ENCODE results near the gene DST. TPM values are rescaled to one million over a fixed set of nuclear protein-coding genes. Genes with fewer than 3 reads are reported as not detected.

Gene DST
- total RNA-seq, 1 experiment from 2014 or later: 144 TPM

- Histone ChIP-seq H3K9ac (ENCODE audit: low read length) (no peak overlapping the region), H3K4me3 (replicated peaks in 1 of 2; ENCODE audit: low read depth in 1 of 2, low read length in 2 of 2) (no peak overlapping the region), H3K4me2 (ENCODE audit: low read length) (no peak overlapping the region), H3K79me2 (ENCODE audit: insufficient read depth, low read length) (no peaks in the 10 kb centered on the region), H3K36me3 (ENCODE audit: control insufficient read depth in 1 of 2, insufficient read depth in 2 of 2, low read length in 2 of 2) (peaks cover 24 to 40% of the 10 kb centered on the region in 2 experiments), H3K27me3 (ENCODE audit: insufficient read depth, low read length) (no peaks in the 10 kb centered on the region), H3K9me2 (ENCODE audit: insufficient read depth) (no peaks in the 10 kb centered on the region), H3K4me1 (ENCODE audit: control insufficient read depth in 1 of 2, insufficient read depth in 2 of 2, low read length in 2 of 2) (no peaks in the 10 kb centered on the region), H3K27ac (ENCODE audit: low read depth, low read length) (no peak overlapping the region), H4K20me1 (ENCODE audit: insufficient read depth) (no peaks in the 10 kb centered on the region), H3K9me3 (ENCODE audit: control insufficient read depth in 1 of 2, insufficient read depth in 1 of 2, low read depth in 1 of 2, low read length in 2 of 2) (no peaks in the 10 kb centered on the region), H2AFZ (ENCODE audit: low read depth, low read length, poor library complexity, severe bottlenecking) (no peak overlapping the region)
- RAD21 ChIA-PET (ENCODE audit: low non-redundant PET in 1 of 2, low total read pairs in 2 of 2, uncharacterized antibody in 2 of 2, unreplicated experiment in 2 of 2): no interaction called here
- TF ChIP-seq SIN3A (IDR thresholded peaks at IDR 0.05; ENCODE audit: low read depth): no peak
- no peak for TF ChIP-seq TCF7L2 (IDR thresholded peaks at IDR 0.05; ENCODE audit: borderline replicate concordance, extremely low read depth, insufficient read depth, insufficient read length)
- TF ChIP-seq, protein P1, sequence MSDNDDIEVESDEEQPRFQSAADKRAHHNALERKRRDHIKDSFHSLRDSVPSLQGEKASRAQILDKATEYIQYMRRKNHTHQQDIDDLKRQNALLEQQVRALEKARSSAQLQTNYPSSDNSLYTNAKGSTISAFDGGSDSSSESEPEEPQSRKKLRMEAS (IDR thresholded peaks at IDR 0.05): no peak
- CTCF ChIA-PET: no interaction called here
- DNase-seq (ENCODE audit: low read depth, low spot score) (no peak), ATAC-seq (no peak)
- POLR2A ChIA-PET: no interaction called here
- intact Hi-C loops (cut with micrococcal nuclease): no loop called here
- no TSS peak for BruUV-seq (replicated peaks)
These were observed 131.6 kb downstream of the DST start for GRCh38 chr6:56510984-56511531.

DNA sequence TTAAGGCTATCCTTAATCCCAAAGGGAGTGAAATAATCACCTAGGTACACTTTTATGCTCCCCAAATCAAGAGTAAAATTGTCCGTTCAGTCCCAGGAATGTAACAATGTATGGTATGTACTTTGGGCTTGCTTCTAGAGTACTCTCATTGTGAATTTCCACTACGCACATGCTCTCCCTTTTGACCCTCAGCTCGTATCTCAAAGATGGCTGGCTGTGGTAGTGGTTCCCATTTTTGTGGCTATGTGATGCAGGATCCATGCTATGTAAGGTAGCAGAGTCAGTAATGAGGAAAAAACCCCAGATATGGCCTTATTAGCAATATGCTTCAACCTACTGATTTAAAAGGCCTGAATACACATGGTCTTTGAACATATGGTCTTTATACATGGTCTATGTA lies 133.7 kb downstream of the DST start:
- Histone ChIP-seq H3K27me3 (ENCODE audit: insufficient read depth, low read length) (no peaks in the 10 kb centered on the region), H3K4me1 (ENCODE audit: control insufficient read depth in 1 of 2, insufficient read depth in 2 of 2, low read length in 2 of 2) (no peaks in the 10 kb centered on the region), H2AFZ (ENCODE audit: low read depth, low read length, poor library complexity, severe bottlenecking) (no peak overlapping the region), H3K4me3 (replicated peaks in 1 of 2; ENCODE audit: low read depth in 1 of 2, low read length in 2 of 2) (no peak overlapping the region), H3K36me3 (ENCODE audit: control insufficient read depth in 1 of 2, insufficient read depth in 2 of 2, low read length in 2 of 2) (peaks cover 18 to 40% of the 10 kb centered on the region in 2 experiments), H4K20me1 (ENCODE audit: insufficient read depth) (no peaks in the 10 kb centered on the region), H3K9ac (ENCODE audit: low read length) (no peak overlapping the region), H3K27ac (ENCODE audit: low read depth, low read length) (no peak overlapping the region), H3K9me2 (ENCODE audit: insufficient read depth) (no peaks in the 10 kb centered on the region), H3K4me2 (ENCODE audit: low read length) (no peak overlapping the region), H3K9me3 (ENCODE audit: control insufficient read depth in 1 of 2, insufficient read depth in 1 of 2, low read depth in 1 of 2, low read length in 2 of 2) (no peaks in the 10 kb centered on the region), H3K79me2 (ENCODE audit: insufficient read depth, low read length) (no peaks in the 10 kb centered on the region)
- ATAC-seq (no peak), DNase-seq (ENCODE audit: low read depth, low spot score) (no peak)
- no TSS peak for BruUV-seq (replicated peaks)
- intact Hi-C loops (cut with micrococcal nuclease): no loop called here
- ChIA-PET POLR2A (no interaction called here), CTCF (no interaction called here), RAD21 (ENCODE audit: low non-redundant PET in 1 of 2, low total read pairs in 2 of 2, uncharacterized antibody in 2 of 2, unreplicated experiment in 2 of 2) (no interaction called here)
- TF ChIP-seq TCF7L2 (IDR thresholded peaks at IDR 0.05; ENCODE audit: borderline replicate concordance, extremely low read depth, insufficient read depth, insufficient read length) (no peak), YY1 (IDR thresholded peaks at IDR 0.05; ENCODE audit: extremely low read depth, insufficient replicate concordance, low read depth, low read length) (no peak), EGR1 (IDR thresholded peaks at IDR 0.05; ENCODE audit: low read depth) (no peak), SP1 (IDR thresholded peaks at IDR 0.05; ENCODE audit: low read depth) (no peak), CEBPB (IDR thresholded peaks at IDR 0.05; ENCODE audit: low read depth) (no peak), JUND (IDR thresholded peaks at IDR 0.05) (no peak), SRF (IDR thresholded peaks at IDR 0.05; ENCODE audit: low read depth) (no peak), ZFX (IDR thresholded peaks at IDR 0.05) (no peak), ZBTB33 (IDR thresholded peaks at IDR 0.05; ENCODE audit: extremely low read depth, insufficient replicate concordance, low read length) (no peak), FOSL1 (IDR thresholded peaks at IDR 0.05; ENCODE audit: low read depth) (no peak), RAD21 (IDR thresholded peaks at IDR 0.05; ENCODE audit: low read depth) (no peak), EZH2 (IDR thresholded peaks at IDR 0.05) (no peak)
- TF ChIP-seq, protein P1 (IDR thresholded peaks at IDR 0.05): no peak
- TF ChIP-seq, protein P2, sequence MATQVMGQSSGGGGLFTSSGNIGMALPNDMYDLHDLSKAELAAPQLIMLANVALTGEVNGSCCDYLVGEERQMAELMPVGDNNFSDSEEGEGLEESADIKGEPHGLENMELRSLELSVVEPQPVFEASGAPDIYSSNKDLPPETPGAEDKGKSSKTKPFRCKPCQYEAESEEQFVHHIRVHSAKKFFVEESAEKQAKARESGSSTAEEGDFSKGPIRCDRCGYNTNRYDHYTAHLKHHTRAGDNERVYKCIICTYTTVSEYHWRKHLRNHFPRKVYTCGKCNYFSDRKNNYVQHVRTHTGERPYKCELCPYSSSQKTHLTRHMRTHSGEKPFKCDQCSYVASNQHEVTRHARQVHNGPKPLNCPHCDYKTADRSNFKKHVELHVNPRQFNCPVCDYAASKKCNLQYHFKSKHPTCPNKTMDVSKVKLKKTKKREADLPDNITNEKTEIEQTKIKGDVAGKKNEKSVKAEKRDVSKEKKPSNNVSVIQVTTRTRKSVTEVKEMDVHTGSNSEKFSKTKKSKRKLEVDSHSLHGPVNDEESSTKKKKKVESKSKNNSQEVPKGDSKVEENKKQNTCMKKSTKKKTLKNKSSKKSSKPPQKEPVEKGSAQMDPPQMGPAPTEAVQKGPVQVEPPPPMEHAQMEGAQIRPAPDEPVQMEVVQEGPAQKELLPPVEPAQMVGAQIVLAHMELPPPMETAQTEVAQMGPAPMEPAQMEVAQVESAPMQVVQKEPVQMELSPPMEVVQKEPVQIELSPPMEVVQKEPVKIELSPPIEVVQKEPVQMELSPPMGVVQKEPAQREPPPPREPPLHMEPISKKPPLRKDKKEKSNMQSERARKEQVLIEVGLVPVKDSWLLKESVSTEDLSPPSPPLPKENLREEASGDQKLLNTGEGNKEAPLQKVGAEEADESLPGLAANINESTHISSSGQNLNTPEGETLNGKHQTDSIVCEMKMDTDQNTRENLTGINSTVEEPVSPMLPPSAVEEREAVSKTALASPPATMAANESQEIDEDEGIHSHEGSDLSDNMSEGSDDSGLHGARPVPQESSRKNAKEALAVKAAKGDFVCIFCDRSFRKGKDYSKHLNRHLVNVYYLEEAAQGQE (IDR thresholded peaks at IDR 0.05; ENCODE audit: low read depth): no peak
